Fibroblast of lung (primary cell): Measurements from ENCODE around the gene EEPD1. TPM values are rescaled to one million over a fixed set of nuclear protein-coding genes. Genes with fewer than 3 reads are reported as not detected.

Source experiments
- DNase-seq, 2 donors: peaks; one replicate each; pipeline versions ENCODE4 v3.0.0 to v3.0.0-alpha.2; 2010; ENCODE audit warnings: low read depth in 2 of 2
- H2AFZ ChIP-seq: 2 replicates; pipeline ENCODE4 v1.5.1; 2012; ENCODE audit warnings: low read length, control low read depth, inconsistent platforms
- H3K27ac ChIP-seq: 2 replicates; pipeline ENCODE4 v1.5.1; 2011; ENCODE audit warnings: low read length, control low read depth; ENCODE audit not compliant: insufficient read depth
- H3K27me3 ChIP-seq: 2 replicates; pipeline ENCODE4 v1.5.1; 2011; ENCODE audit warnings: mild to moderate bottlenecking, low read length; ENCODE audit not compliant: control insufficient read depth, insufficient read depth
- H3K36me3 ChIP-seq: 2 replicates; pipeline ENCODE4 v1.5.1; 2011; ENCODE audit warnings: low read length; ENCODE audit not compliant: control insufficient read depth, insufficient read depth
- H3K4me1 ChIP-seq: 2 replicates; pipeline ENCODE4 v1.5.1; 2011; ENCODE audit warnings: low read length; ENCODE audit not compliant: control insufficient read depth, insufficient read depth; ENCODE audit errors: extremely low read depth
- H3K4me2 ChIP-seq: 2 replicates; pipeline ENCODE4 v1.5.1; 2011; ENCODE audit warnings: low read length, control low read depth; ENCODE audit not compliant: insufficient read depth; ENCODE audit errors: extremely low read depth
- H3K4me3 ChIP-seq, 4 experiments: fragments of 200-600 bp in 1 of 4; sonication (generic) in 1 of 4; replicated peaks in 1 of 4; 2 replicates each; pipeline ENCODE4 v1.5.1; 2011 to 2016; ENCODE audit warnings: low read length in 4 of 4, low read depth in 3 of 4, mild to moderate bottlenecking in 3 of 4, control low read depth in 2 of 4, inconsistent platforms in 1 of 4, mixed read lengths in 1 of 4; ENCODE audit not compliant: insufficient read depth in 1 of 4; ENCODE audit errors: control extremely low read depth in 1 of 4
- H3K79me2 ChIP-seq: 2 replicates; pipeline ENCODE4 v1.5.1; 2012; ENCODE audit warnings: mild to moderate bottlenecking, low read length, inconsistent platforms; ENCODE audit not compliant: control insufficient read depth, insufficient read depth
- H3K9ac ChIP-seq: 2 replicates; pipeline ENCODE4 v1.5.1; 2011; ENCODE audit warnings: mild to moderate bottlenecking, low read length, control low read depth; ENCODE audit not compliant: insufficient read depth
- H3K9me3 ChIP-seq: 2 replicates; pipeline ENCODE4 v1.5.1; 2012; ENCODE audit warnings: low read depth, low read length; ENCODE audit not compliant: control insufficient read depth, insufficient read depth
- H4K20me1 ChIP-seq: 2 replicates; pipeline ENCODE4 v1.5.1; 2011; ENCODE audit warnings: low read length; ENCODE audit not compliant: control insufficient read depth, insufficient read depth; ENCODE audit errors: extremely low read depth
- EZH2 ChIP-seq: IDR thresholded peaks from 2 replicates; pipeline ENCODE4 v1.5.1; 2012; ENCODE audit warnings: low read length, control low read depth, mild to moderate bottlenecking; ENCODE audit errors: missing control alignments
- polyA plus RNA-seq, 2 donors: library from polyadenylated mRNA; depleted of rRNA in 1 of 2; stranded (reverse) in 1 of 2; unstranded in 1 of 2; fragments of >200 nt; gene quantifications; 2 replicates each; pipeline ENCODE4 v1.2.1, GENCODE V29; 2011 to 2012; ENCODE audit warnings: missing spikeins in 1 of 2
- total RNA-seq: library from RNA; depleted of rRNA; stranded (reverse); fragments of >200 nt; gene quantifications from 2 replicates; pipeline ENCODE4 v1.2.1, GENCODE V29; 2014
- TF ChIP-seq, protein P1 (sequence below), 2 donors: IDR thresholded peaks in 1 of 2; conservative IDR thresholded peaks in 1 of 2; 1 replicate in 1 of 2; 2 replicates in 1 of 2; pipeline ENCODE4 v1.5.1; 2011 to 2012; ENCODE audit warnings: low read length in 2 of 2, control low read depth in 1 of 2, inconsistent platforms in 1 of 2, low read depth in 1 of 2, mild to moderate bottlenecking in 1 of 2

Gene EEPD1
- total and polyA plus RNA-seq, 2 donors (not counting 1 experiment from before 2014, with no cell fraction given) = 8.4 to 15.9 TPM

DNA sequence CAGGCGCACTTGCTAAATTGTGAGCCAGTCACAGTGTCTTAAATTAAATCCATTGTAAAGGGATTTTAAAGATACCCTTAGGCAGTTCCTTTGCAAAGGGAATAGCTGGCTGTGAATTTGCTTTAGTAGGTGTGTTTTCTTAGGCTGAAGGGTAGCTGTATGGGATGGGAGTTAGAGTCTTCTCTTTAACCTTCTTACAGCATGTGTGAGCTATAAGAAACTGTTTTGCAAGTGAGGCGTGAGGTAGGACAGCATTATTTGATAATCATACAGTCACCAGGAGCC, 5.2 kb downstream of the EEPD1 start:
- H3K9ac ChIP-seq = no peak overlapping the region

GRCh38 chr7:36159618-36160017, 6.6 kb downstream of the EEPD1 start:
- DNase-seq = no peak
- H4K20me1 ChIP-seq = no peaks in the 10 kb centered on the region
- no peaks in the 10 kb centered on the region for H3K9me3 ChIP-seq
- H3K9ac ChIP-seq = no peak overlapping the region
- no peak for TF ChIP-seq EZH2
- TF ChIP-seq, protein P1, sequence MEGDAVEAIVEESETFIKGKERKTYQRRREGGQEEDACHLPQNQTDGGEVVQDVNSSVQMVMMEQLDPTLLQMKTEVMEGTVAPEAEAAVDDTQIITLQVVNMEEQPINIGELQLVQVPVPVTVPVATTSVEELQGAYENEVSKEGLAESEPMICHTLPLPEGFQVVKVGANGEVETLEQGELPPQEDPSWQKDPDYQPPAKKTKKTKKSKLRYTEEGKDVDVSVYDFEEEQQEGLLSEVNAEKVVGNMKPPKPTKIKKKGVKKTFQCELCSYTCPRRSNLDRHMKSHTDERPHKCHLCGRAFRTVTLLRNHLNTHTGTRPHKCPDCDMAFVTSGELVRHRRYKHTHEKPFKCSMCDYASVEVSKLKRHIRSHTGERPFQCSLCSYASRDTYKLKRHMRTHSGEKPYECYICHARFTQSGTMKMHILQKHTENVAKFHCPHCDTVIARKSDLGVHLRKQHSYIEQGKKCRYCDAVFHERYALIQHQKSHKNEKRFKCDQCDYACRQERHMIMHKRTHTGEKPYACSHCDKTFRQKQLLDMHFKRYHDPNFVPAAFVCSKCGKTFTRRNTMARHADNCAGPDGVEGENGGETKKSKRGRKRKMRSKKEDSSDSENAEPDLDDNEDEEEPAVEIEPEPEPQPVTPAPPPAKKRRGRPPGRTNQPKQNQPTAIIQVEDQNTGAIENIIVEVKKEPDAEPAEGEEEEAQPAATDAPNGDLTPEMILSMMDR (conservative IDR thresholded peaks at IDR 0.05 in 1 of 2, IDR thresholded peaks at IDR 0.05 in 1 of 2; ENCODE audit: low read depth in 1 of 2, low read length in 2 of 2) = no peak
- no peak overlapping the region for H3K4me2 ChIP-seq
- no peak overlapping the region for H2AFZ ChIP-seq
- H3K36me3 ChIP-seq = peaks cover 2% of the 10 kb centered on the region
- no peak overlapping the region for H3K27ac ChIP-seq
- no peaks in the 10 kb centered on the region for H3K79me2 ChIP-seq
- no peak overlapping the region for H3K4me3 ChIP-seq
- H3K4me1 ChIP-seq = no peaks in the 10 kb centered on the region
- H3K27me3 ChIP-seq = no peaks in the 10 kb centered on the region

More for the DNA sequence above, 5.2 kb downstream of the EEPD1 start:
- Histone ChIP-seq H3K27ac (no peak overlapping the region), H3K36me3 (peaks cover 2% of the 10 kb centered on the region), H3K27me3 (no peaks in the 10 kb centered on the region), H3K4me2 (no peak overlapping the region), H2AFZ (no peak overlapping the region), H3K4me3 (no peak overlapping the region), H3K79me2 (peaks cover 2% of the 10 kb centered on the region), H3K9me3 (no peaks in the 10 kb centered on the region), H3K4me1 (no peaks in the 10 kb centered on the region), H4K20me1 (no peaks in the 10 kb centered on the region)
- DNase-seq = no peak
- TF ChIP-seq EZH2 = no peak
- TF ChIP-seq, protein P1 (conservative IDR thresholded peaks at IDR 0.05 in 1 of 2, IDR thresholded peaks at IDR 0.05 in 1 of 2; ENCODE audit: low read depth in 1 of 2, low read length in 2 of 2) = no peak

GRCh38 chr7:36160313-36160712, 7.3 kb downstream of the EEPD1 start:
- no peak for DNase-seq
- Histone ChIP-seq H3K79me2 (no peaks in the 10 kb centered on the region), H3K9me3 (no peaks in the 10 kb centered on the region), H4K20me1 (no peaks in the 10 kb centered on the region), H3K4me1 (no peaks in the 10 kb centered on the region), H3K36me3 (no peaks in the 10 kb centered on the region), H3K4me3 (no peak overlapping the region), H3K9ac (no peak overlapping the region), H3K27ac (no peak overlapping the region), H2AFZ (no peak overlapping the region), H3K27me3 (no peaks in the 10 kb centered on the region), H3K4me2 (no peak overlapping the region)
- no peak for TF ChIP-seq EZH2
- TF ChIP-seq, protein P1 (conservative IDR thresholded peaks at IDR 0.05 in 1 of 2, IDR thresholded peaks at IDR 0.05 in 1 of 2; ENCODE audit: low read depth in 1 of 2, low read length in 2 of 2) = no peak
